ENCODE data around the gene BNC2. TPM values are rescaled to one million over a fixed set of nuclear protein-coding genes. Genes with fewer than 3 reads are reported as not detected.

Gene BNC2
- total and polyA plus RNA-seq, 2 experiments from 2014 or later, result 13.8 to 18.5 TPM

DNA sequence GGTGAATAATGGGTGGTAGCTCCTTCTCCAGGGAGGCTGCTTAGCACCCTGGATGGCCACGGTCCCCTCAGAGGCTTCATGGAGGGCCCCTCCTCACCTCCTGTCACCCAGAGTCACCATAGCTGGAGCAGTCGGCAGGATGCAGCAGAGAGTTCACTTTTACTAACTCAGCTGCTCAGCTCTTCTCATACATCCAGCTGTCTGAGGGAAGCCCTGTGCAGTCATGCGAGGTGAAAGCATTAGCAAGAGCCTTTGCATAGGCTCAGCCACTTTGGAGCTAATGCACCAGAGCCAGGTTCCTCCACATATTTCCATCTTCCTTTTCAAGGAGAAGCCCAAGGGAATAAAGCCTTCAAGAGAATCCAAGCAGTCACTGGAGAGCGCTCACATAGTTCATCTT lies 499.2 kb downstream of the BNC2 start:
- Histone ChIP-seq H3K4me1 (ENCODE audit: insufficient read depth) (peaks cover 16% of the 10 kb centered on the region), H3K9me2 (ENCODE audit: insufficient read depth) (no peaks in the 10 kb centered on the region), H3K4me2 (ENCODE audit: unreplicated experiment) (no peak overlapping the region), H3K27me3 (replicated peaks; ENCODE audit: insufficient read depth) (no peaks in the 10 kb centered on the region), H4K20me1 (ENCODE audit: insufficient read depth) (no peaks in the 10 kb centered on the region), H3K36me3 (ENCODE audit: low read depth) (no peaks in the 10 kb centered on the region), H3K9ac (no peak overlapping the region), H3K27ac (no peak overlapping the region), H3K4me3 (no peak overlapping the region), H3F3A (ENCODE audit: insufficient read depth) (peaks cover 7% of the 10 kb centered on the region; the same call in 1 of the 2 replicates), H2AFZ (no peak overlapping the region), H3K9me3 (ENCODE audit: low read depth) (no peaks in the 10 kb centered on the region), H3K79me2 (ENCODE audit: insufficient read depth) (no peaks in the 10 kb centered on the region)
- no peak for DNase-seq
- TF ChIP-seq EZH2phosphoT487 (IDR thresholded peaks at IDR 0.05; ENCODE audit: insufficient read depth, low read depth) (no peak), EZH2 (IDR thresholded peaks at IDR 0.05; ENCODE audit: insufficient read depth, poor library complexity, severe bottlenecking) (no peak)
- in situ Hi-C loops (cut with MboI), result no loop called here
- WGBS, 2 experiments (ENCODE audit: low coverage in 1 of 2, low lambda C conversion rate in 2 of 2, missing lambda C conversion rate in 2 of 2), result 96 to 100% methylated on average over 4 of the region's 4 CpGs

DNA sequence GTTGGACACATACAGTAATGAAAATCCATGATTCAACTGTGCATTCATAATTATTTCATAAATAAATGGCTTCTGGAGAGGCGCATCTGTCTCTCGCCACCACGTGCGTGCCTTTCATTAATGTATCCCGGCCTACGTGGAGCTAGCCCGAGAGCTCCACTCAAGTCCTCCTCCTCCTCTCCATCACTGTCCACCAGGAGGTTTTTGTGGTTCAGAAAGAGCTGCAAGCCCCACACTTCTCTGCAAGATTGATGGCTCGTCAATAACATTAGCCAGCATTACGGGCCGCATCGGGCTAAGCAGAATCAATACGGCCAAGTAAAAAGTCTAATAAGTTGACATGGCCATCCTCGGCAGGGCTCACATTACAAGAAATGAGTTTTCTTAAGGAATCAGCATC lies 499.8 kb downstream of the BNC2 start:
- Histone ChIP-seq H3K4me3 (no peak overlapping the region), H3K36me3 (ENCODE audit: low read depth) (no peaks in the 10 kb centered on the region), H4K20me1 (ENCODE audit: insufficient read depth) (no peaks in the 10 kb centered on the region), H3K9ac (no peak overlapping the region), H2AFZ (no peak overlapping the region), H3F3A (ENCODE audit: insufficient read depth) (peaks cover 7% of the 10 kb centered on the region; the same call in 1 of the 2 replicates), H3K27ac (no peak overlapping the region), H3K4me1 (ENCODE audit: insufficient read depth) (peaks cover 16% of the 10 kb centered on the region), H3K9me2 (ENCODE audit: insufficient read depth) (no peaks in the 10 kb centered on the region), H3K27me3 (replicated peaks; ENCODE audit: insufficient read depth) (no peaks in the 10 kb centered on the region), H3K79me2 (ENCODE audit: insufficient read depth) (no peaks in the 10 kb centered on the region), H3K4me2 (ENCODE audit: unreplicated experiment) (no peak overlapping the region), H3K9me3 (ENCODE audit: low read depth) (no peaks in the 10 kb centered on the region)
- 97 to 100% methylated on average over 13 of the region's 13 CpGs for WGBS, 2 experiments (ENCODE audit: low coverage in 1 of 2, low lambda C conversion rate in 2 of 2, missing lambda C conversion rate in 2 of 2)
- DNase-seq, result no peak
- in situ Hi-C loops (cut with MboI), result no loop called here
- no peak for TF ChIP-seq EZH2 (IDR thresholded peaks at IDR 0.05; ENCODE audit: insufficient read depth, poor library complexity, severe bottlenecking)
- no peak for TF ChIP-seq EZH2phosphoT487 (IDR thresholded peaks at IDR 0.05; ENCODE audit: insufficient read depth, low read depth)

- no peak for DNase-seq
- H3K9me2 ChIP-seq (ENCODE audit: insufficient read depth), result no peaks in the 10 kb centered on the region
- H3K79me2 ChIP-seq (ENCODE audit: insufficient read depth), result no peaks in the 10 kb centered on the region
- no peaks in the 10 kb centered on the region for H3K36me3 ChIP-seq (ENCODE audit: low read depth)
- no peak overlapping the region for H3K9ac ChIP-seq
- H3K4me3 ChIP-seq, result no peak overlapping the region
- peaks cover 7% of the 10 kb centered on the region; the same call in 1 of the 2 replicates for H3F3A ChIP-seq (ENCODE audit: insufficient read depth)
- no peak for TF ChIP-seq EZH2 (IDR thresholded peaks at IDR 0.05; ENCODE audit: insufficient read depth, poor library complexity, severe bottlenecking)
- no peak for TF ChIP-seq EZH2phosphoT487 (IDR thresholded peaks at IDR 0.05; ENCODE audit: insufficient read depth, low read depth)
- 93 to 96% methylated on average over 4 of the region's 4 CpGs for WGBS, 2 experiments (ENCODE audit: low coverage in 1 of 2, low lambda C conversion rate in 2 of 2, missing lambda C conversion rate in 2 of 2)
- no peak overlapping the region for H2AFZ ChIP-seq
- no peaks in the 10 kb centered on the region for H4K20me1 ChIP-seq (ENCODE audit: insufficient read depth)
- in situ Hi-C loops (cut with MboI), result no loop called here
- H3K27ac ChIP-seq, result no peak overlapping the region
- no peaks in the 10 kb centered on the region for H3K9me3 ChIP-seq (ENCODE audit: low read depth)
- H3K4me1 ChIP-seq (ENCODE audit: insufficient read depth), result peaks cover 16% of the 10 kb centered on the region
- H3K27me3 ChIP-seq (replicated peaks; ENCODE audit: insufficient read depth), result no peaks in the 10 kb centered on the region
- H3K4me2 ChIP-seq (ENCODE audit: unreplicated experiment), result no peak overlapping the region
Measured at GRCh38 chr9:16369427-16369826, 501.0 kb downstream of the BNC2 start.

DNA sequence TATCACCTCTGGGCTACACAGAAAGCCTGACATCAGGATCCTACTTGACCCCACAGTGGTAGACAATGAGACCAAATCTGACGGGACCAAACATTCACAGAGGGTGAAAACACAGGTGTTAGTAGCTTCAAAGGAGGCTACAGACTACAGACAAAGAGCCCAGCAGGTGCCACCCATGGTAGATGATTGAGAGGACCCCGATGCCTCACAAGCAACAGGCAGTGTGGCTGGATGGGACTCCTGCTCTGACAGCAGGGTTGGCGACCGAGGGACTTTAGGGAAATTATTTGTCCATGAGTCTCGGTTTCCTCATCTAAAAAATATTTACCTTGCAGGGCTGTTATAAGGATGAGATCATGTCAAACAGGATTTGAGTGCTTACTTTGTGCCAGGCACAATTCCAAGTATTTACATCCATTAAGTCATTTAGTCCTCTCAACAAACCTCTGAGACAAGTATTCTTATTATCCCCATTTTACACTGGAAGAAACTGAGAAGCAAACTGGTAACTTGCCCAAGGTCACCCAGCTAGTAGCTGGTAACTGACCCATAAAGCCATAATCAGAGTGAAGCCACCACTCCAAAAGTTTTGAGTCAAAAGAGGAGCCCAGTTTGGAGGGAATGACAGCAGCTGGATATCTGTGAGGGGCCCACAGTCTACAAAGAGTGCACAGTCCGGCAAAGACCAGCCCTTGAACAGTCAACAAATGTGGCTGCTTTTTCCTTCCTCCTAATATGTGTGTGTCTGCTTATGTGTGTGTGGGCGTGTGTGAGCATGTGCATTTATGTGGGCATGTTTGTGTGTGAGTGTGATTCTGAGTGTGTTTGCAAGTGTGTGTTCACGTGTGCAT lies 502.0 kb downstream of the BNC2 start:
- Histone ChIP-seq H3K27ac (0 out of 2 replicates have a peak overlapping the region, but pooled peaks have one; percentile 17), H3K4me2 (ENCODE audit: unreplicated experiment) (peak overlapping the region; percentile 24)
- WGBS, 2 experiments (ENCODE audit: low coverage in 1 of 2, low lambda C conversion rate in 2 of 2, missing lambda C conversion rate in 2 of 2), result 46 to 49% methylated on average over 8 of the region's 8 CpGs

More for the DNA sequence above, 502.0 kb downstream of the BNC2 start:
- H3K4me3 ChIP-seq, result no peak overlapping the region
- H3K36me3 ChIP-seq (ENCODE audit: low read depth), result no peaks in the 10 kb centered on the region
- TF ChIP-seq EZH2 (IDR thresholded peaks at IDR 0.05; ENCODE audit: insufficient read depth, poor library complexity, severe bottlenecking) (no peak), EZH2phosphoT487 (IDR thresholded peaks at IDR 0.05; ENCODE audit: insufficient read depth, low read depth) (no peak)
- H3F3A ChIP-seq (ENCODE audit: insufficient read depth), result peaks cover 7% of the 10 kb centered on the region; the same call in 1 of the 2 replicates
- no peak overlapping the region for H2AFZ ChIP-seq
- no peaks in the 10 kb centered on the region for H3K9me3 ChIP-seq (ENCODE audit: low read depth)
- no peaks in the 10 kb centered on the region for H3K79me2 ChIP-seq (ENCODE audit: insufficient read depth)
- H3K9me2 ChIP-seq (ENCODE audit: insufficient read depth), result no peaks in the 10 kb centered on the region
- no peaks in the 10 kb centered on the region for H4K20me1 ChIP-seq (ENCODE audit: insufficient read depth)
- H3K9ac ChIP-seq, result no peak overlapping the region
- no peaks in the 10 kb centered on the region for H3K27me3 ChIP-seq (replicated peaks; ENCODE audit: insufficient read depth)
- in situ Hi-C loops (cut with MboI), result no loop called here
- H3K4me1 ChIP-seq (ENCODE audit: insufficient read depth), result peaks cover 16% of the 10 kb centered on the region
- DNase-seq, result peak; percentile 58

All from GM23248 (cell line).